Vagina (tissue), 2 donors: ENCODE results near the gene CPLX4. TPM values are rescaled to one million over a fixed set of nuclear protein-coding genes. Genes with fewer than 3 reads are reported as not detected.

Source experiments
- DNase-seq, 2 donors: peaks; one replicate each; pipeline ENCODE4 v3.0.0-alpha.2; 2017; ENCODE audit errors: extremely low spot score in 2 of 2
- H3K27ac ChIP-seq: fragments of 200-600 bp; sonication (generic); one replicate; pipeline ENCODE4 v1.5.1; 2019
- H3K27me3 ChIP-seq: fragments of 200-600 bp; sonication (generic); one replicate; pipeline ENCODE4 v1.5.1; 2019
- H3K36me3 ChIP-seq, 2 donors: fragments of 200-600 bp; sonication (generic); one replicate each; pipeline ENCODE4 v1.5.1; 2017 to 2019
- H3K4me1 ChIP-seq: fragments of 200-600 bp; sonication (generic); one replicate; pipeline ENCODE4 v1.5.1; 2019
- H3K4me3 ChIP-seq, 2 donors: fragments of 200-600 bp; sonication (generic); 1 replicate in 1 of 2; 2 replicates in 1 of 2; pipeline ENCODE4 v1.5.1; 2016 to 2019
- H3K9me3 ChIP-seq: fragments of 200-600 bp; sonication (generic); one replicate; pipeline ENCODE4 v1.5.1; 2019
- CTCF ChIP-seq, 3 experiments: fragments of 450-650 bp in 2 of 3; fragments of 200-600 bp in 1 of 3; sonication (generic) in 1 of 3; IDR thresholded peaks; one replicate each; pipeline ENCODE4 v1.5.1; 2017 to 2019; ENCODE audit warnings: antibody characterized with exemption in 3 of 3, mild to moderate bottlenecking in 2 of 3, moderate library complexity in 2 of 3
- POLR2A ChIP-seq, 2 donors: fragments of 450-650 bp; IDR thresholded peaks; one replicate each; pipeline ENCODE4 v1.6.1; 2017; ENCODE audit warnings: antibody characterized with exemption in 2 of 2, mild to moderate bottlenecking in 2 of 2, moderate library complexity in 2 of 2
- POLR2AphosphoS5 ChIP-seq, 2 donors: sonication (generic); formaldehyde crosslinking; IDR thresholded peaks; one replicate each; pipeline ENCODE4 v1.9.0; 2017; ENCODE audit warnings: antibody characterized with exemption in 2 of 2, mild to moderate bottlenecking in 2 of 2, low read depth in 1 of 2; ENCODE audit not compliant: insufficient read depth in 1 of 2
- intact Hi-C: fragments of 100-400 bp; cut with DNase I; formaldehyde crosslinking; loops from one replicate; pipeline ENCODE4 v1.15.1; 2023
- total RNA-seq: library from RNA; depleted of rRNA; stranded (reverse); fragments of >200 nt; gene quantifications from one replicate; pipeline ENCODE4 v1.2.3, GENCODE V29; 2016

The CPLX4 gene
- total RNA-seq, 1 donor from 2014 or later: not detected

GRCh38 chr18:59345556-59345955 is 27.1 kb upstream of the CPLX4 start:
- intact Hi-C loops: no loop called here
- H3K36me3 ChIP-seq: peaks cover 0 to 77% of the 10 kb centered on the region in 2 donors
- no peak overlapping the region for H3K4me3 ChIP-seq

GRCh38 chr18:59344996-59345395 is 26.5 kb upstream of the CPLX4 start:
- H3K4me3 ChIP-seq: no peak overlapping the region
- H3K36me3 ChIP-seq: peaks cover 0 to 82% of the 10 kb centered on the region in 2 donors
- H3K27me3 ChIP-seq: no peaks in the 10 kb centered on the region
- DNase-seq: no peak
- no peaks in the 10 kb centered on the region for H3K9me3 ChIP-seq
- H3K4me1 ChIP-seq: no peaks in the 10 kb centered on the region
- intact Hi-C loops: no loop called here
- TF ChIP-seq POLR2A (IDR thresholded peaks at IDR 0.05): no peak
- H3K27ac ChIP-seq: no peak overlapping the region

More at GRCh38 chr18:59345556-59345955, 27.1 kb upstream of the CPLX4 start:
- Histone ChIP-seq H3K4me1 (no peaks in the 10 kb centered on the region), H3K27me3 (no peaks in the 10 kb centered on the region), H3K27ac (no peak overlapping the region), H3K9me3 (no peaks in the 10 kb centered on the region)
- DNase-seq: no peak
- TF ChIP-seq POLR2A (IDR thresholded peaks at IDR 0.05) (no peak), CTCF (IDR thresholded peaks at IDR 0.05) (no peak)

- Histone ChIP-seq H3K4me3 (no peak overlapping the region), H3K36me3 (peaks cover 0 to 84% of the 10 kb centered on the region in 2 donors), H3K4me1 (no peaks in the 10 kb centered on the region), H3K9me3 (no peaks in the 10 kb centered on the region), H3K27me3 (no peaks in the 10 kb centered on the region), H3K27ac (no peak overlapping the region)
- TF ChIP-seq POLR2A (IDR thresholded peaks at IDR 0.05): no peak
- intact Hi-C loops: no loop called here
- no peak for DNase-seq
These were observed 25.5 kb upstream of the CPLX4 start for GRCh38 chr18:59343926-59344325.

GRCh38 chr18:59340817-59341216 is 22.4 kb upstream of the CPLX4 start:
- H3K4me3 ChIP-seq: no peak overlapping the region
- TF ChIP-seq POLR2AphosphoS5 (IDR thresholded peaks at IDR 0.05; ENCODE audit: insufficient read depth in 1 of 2, low read depth in 1 of 2) (no peak), CTCF (IDR thresholded peaks at IDR 0.05) (no peak), POLR2A (IDR thresholded peaks at IDR 0.05) (no peak)
- peaks cover 0 to 83% of the 10 kb centered on the region in 2 donors for H3K36me3 ChIP-seq
- H3K27me3 ChIP-seq: no peaks in the 10 kb centered on the region
- no peaks in the 10 kb centered on the region for H3K4me1 ChIP-seq
- H3K27ac ChIP-seq: no peak overlapping the region
- H3K9me3 ChIP-seq: no peaks in the 10 kb centered on the region
- no peak for DNase-seq
- intact Hi-C loops: no loop called here

- H3K27ac ChIP-seq: no peak overlapping the region
- no peaks in the 10 kb centered on the region for H3K9me3 ChIP-seq
- no peak overlapping the region for H3K4me3 ChIP-seq
- TF ChIP-seq POLR2A (IDR thresholded peaks at IDR 0.05) (no peak), POLR2AphosphoS5 (IDR thresholded peaks at IDR 0.05; ENCODE audit: insufficient read depth in 1 of 2, low read depth in 1 of 2) (no peak), CTCF (IDR thresholded peaks at IDR 0.05) (no peak)
- DNase-seq: no peak
- H3K27me3 ChIP-seq: no peaks in the 10 kb centered on the region
- peaks cover 0 to 83% of the 10 kb centered on the region in 2 donors for H3K36me3 ChIP-seq
- no peaks in the 10 kb centered on the region for H3K4me1 ChIP-seq
- intact Hi-C loops: no loop called here
These were observed 21.9 kb upstream of the CPLX4 start for GRCh38 chr18:59340312-59340711.

- Histone ChIP-seq H3K9me3 (no peaks in the 10 kb centered on the region), H3K4me3 (no peak overlapping the region), H3K27ac (no peak overlapping the region), H3K4me1 (no peaks in the 10 kb centered on the region), H3K27me3 (no peaks in the 10 kb centered on the region), H3K36me3 (peaks cover 0 to 58% of the 10 kb centered on the region in 2 donors)
- TF ChIP-seq POLR2A (IDR thresholded peaks at IDR 0.05): no peak
- TF ChIP-seq CTCF (IDR thresholded peaks at IDR 0.05): no peak
- no peak for TF ChIP-seq POLR2AphosphoS5 (IDR thresholded peaks at IDR 0.05; ENCODE audit: insufficient read depth in 1 of 2, low read depth in 1 of 2)
- intact Hi-C loops: no loop called here
- no peak for DNase-seq
These were observed 14.5 kb upstream of the CPLX4 start for GRCh38 chr18:59332986-59333385.
